ACC112 (cell line): Measurements from ENCODE around the gene CD5L.

Source experiments
- H2AFZ ChIP-seq: fragments of 200-600 bp; sonication (generic); one replicate; pipeline ENCODE4 v1.6.0; 2017; ENCODE audit warnings: antibody characterized with exemption, low read length; ENCODE audit not compliant: unreplicated experiment
- H3K27ac ChIP-seq: fragments of 200-600 bp; sonication (generic); 2 replicates; pipeline ENCODE4 v1.5.1; 2014; ENCODE audit warnings: low read depth, mild to moderate bottlenecking, antibody characterized with exemption, low read length, moderate library complexity
- H3K27me3 ChIP-seq: fragments of 200-600 bp; sonication (generic); 2 replicates; pipeline ENCODE4 v1.6.1; 2014; ENCODE audit warnings: mild to moderate bottlenecking, antibody characterized with exemption, low read length, moderate library complexity, mixed read lengths; ENCODE audit not compliant: insufficient read depth
- H3K36me3 ChIP-seq: fragments of 200-600 bp; sonication (generic); 2 replicates; pipeline ENCODE4 v1.6.1; 2016; ENCODE audit warnings: mild to moderate bottlenecking, antibody characterized with exemption, low read length, moderate library complexity, mixed read lengths; ENCODE audit not compliant: insufficient read depth
- H3K4me1 ChIP-seq: fragments of 200-600 bp; sonication (generic); one replicate; pipeline ENCODE4 v1.6.1; 2016; ENCODE audit warnings: low read length, mixed read lengths; ENCODE audit not compliant: insufficient read depth, unreplicated experiment, control insufficient read depth
- H3K4me3 ChIP-seq: fragments of 200-600 bp; sonication (generic); 2 replicates; pipeline ENCODE4 v1.5.1; 2014; ENCODE audit warnings: mild to moderate bottlenecking, low read depth, low read length
- H3K79me2 ChIP-seq: fragments of 200-600 bp; sonication (generic); one replicate; pipeline ENCODE4 v1.6.0; 2016; ENCODE audit warnings: low read length; ENCODE audit not compliant: control insufficient read depth, unreplicated experiment, insufficient read depth

The CD5L gene

GRCh38 chr1:157819215-157819614, 22.4 kb downstream of the CD5L start:
- Histone ChIP-seq H3K4me3 (no peak overlapping the region), H2AFZ (no peak overlapping the region), H3K36me3 (no peaks in the 10 kb centered on the region), H3K27me3 (no peaks in the 10 kb centered on the region), H3K79me2 (no peaks in the 10 kb centered on the region), H3K27ac (no peak overlapping the region), H3K4me1 (no peaks in the 10 kb centered on the region)

GRCh38 chr1:157813269-157813668, 28.3 kb downstream of the CD5L start:
- no peaks in the 10 kb centered on the region for H3K27me3 ChIP-seq
- no peak overlapping the region for H3K4me3 ChIP-seq
- H3K79me2 ChIP-seq = no peaks in the 10 kb centered on the region
- no peaks in the 10 kb centered on the region for H3K4me1 ChIP-seq
- H2AFZ ChIP-seq = no peak overlapping the region
- no peaks in the 10 kb centered on the region for H3K36me3 ChIP-seq
- H3K27ac ChIP-seq = no peak overlapping the region

- Histone ChIP-seq H3K79me2 (no peaks in the 10 kb centered on the region), H3K4me1 (no peaks in the 10 kb centered on the region), H2AFZ (no peak overlapping the region), H3K36me3 (no peaks in the 10 kb centered on the region), H3K27ac (no peak overlapping the region), H3K4me3 (no peak overlapping the region), H3K27me3 (no peaks in the 10 kb centered on the region)
These were observed 35.0 kb downstream of the CD5L start for GRCh38 chr1:157806431-157807149.

- H3K79me2 ChIP-seq = no peaks in the 10 kb centered on the region
- H3K27me3 ChIP-seq = no peaks in the 10 kb centered on the region
- H3K4me3 ChIP-seq = no peak overlapping the region
- H3K36me3 ChIP-seq = no peaks in the 10 kb centered on the region
- no peak overlapping the region for H2AFZ ChIP-seq
- H3K27ac ChIP-seq = no peak overlapping the region
- H3K4me1 ChIP-seq = no peaks in the 10 kb centered on the region
These were observed 37.8 kb downstream of the CD5L start for GRCh38 chr1:157803851-157804250.

- H2AFZ ChIP-seq = no peak overlapping the region
- H3K27me3 ChIP-seq = no peaks in the 10 kb centered on the region
- no peak overlapping the region for H3K4me3 ChIP-seq
- no peaks in the 10 kb centered on the region for H3K36me3 ChIP-seq
- no peaks in the 10 kb centered on the region for H3K4me1 ChIP-seq
- no peaks in the 10 kb centered on the region for H3K79me2 ChIP-seq
- H3K27ac ChIP-seq = no peak overlapping the region
These were observed 41.6 kb downstream of the CD5L start for GRCh38 chr1:157799996-157800395.

GRCh38 chr1:157798211-157798610, 43.4 kb downstream of the CD5L start:
- Histone ChIP-seq H3K4me3 (no peak overlapping the region), H2AFZ (no peak overlapping the region), H3K27me3 (no peaks in the 10 kb centered on the region), H3K79me2 (no peaks in the 10 kb centered on the region), H3K4me1 (no peaks in the 10 kb centered on the region), H3K36me3 (no peaks in the 10 kb centered on the region), H3K27ac (no peak overlapping the region)

- H3K79me2 ChIP-seq = no peaks in the 10 kb centered on the region
- no peak overlapping the region for H2AFZ ChIP-seq
- H3K27ac ChIP-seq = no peak overlapping the region
- H3K27me3 ChIP-seq = no peaks in the 10 kb centered on the region
- no peaks in the 10 kb centered on the region for H3K36me3 ChIP-seq
- no peak overlapping the region for H3K4me3 ChIP-seq
- no peaks in the 10 kb centered on the region for H3K4me1 ChIP-seq
These were observed 56.4 kb downstream of the CD5L start for GRCh38 chr1:157785248-157785647.

- Histone ChIP-seq H3K4me1 (no peaks in the 10 kb centered on the region), H3K27me3 (no peaks in the 10 kb centered on the region), H2AFZ (no peak overlapping the region), H3K27ac (no peak overlapping the region), H3K4me3 (no peak overlapping the region), H3K36me3 (no peaks in the 10 kb centered on the region), H3K79me2 (no peaks in the 10 kb centered on the region)
These were observed 56.8 kb downstream of the CD5L start for GRCh38 chr1:157784801-157785200.

- no peaks in the 10 kb centered on the region for H3K36me3 ChIP-seq
- H3K79me2 ChIP-seq = no peaks in the 10 kb centered on the region
- H2AFZ ChIP-seq = no peak overlapping the region
- H3K27ac ChIP-seq = no peak overlapping the region
- H3K4me3 ChIP-seq = no peak overlapping the region
- no peaks in the 10 kb centered on the region for H3K27me3 ChIP-seq
- H3K4me1 ChIP-seq = no peaks in the 10 kb centered on the region
These were observed 58.7 kb downstream of the CD5L start for GRCh38 chr1:157782931-157783330.

GRCh38 chr1:157781048-157781447, 60.6 kb downstream of the CD5L start:
- no peak overlapping the region for H3K27ac ChIP-seq
- H3K4me1 ChIP-seq = no peaks in the 10 kb centered on the region
- no peak overlapping the region for H3K4me3 ChIP-seq

More at GRCh38 chr1:157781048-157781447, 60.6 kb downstream of the CD5L start:
- Histone ChIP-seq H3K79me2 (no peaks in the 10 kb centered on the region), H3K27me3 (no peaks in the 10 kb centered on the region), H3K36me3 (no peaks in the 10 kb centered on the region), H2AFZ (no peak overlapping the region)
